HG03196 (cell line): ENCODE data around the gene PTPDC1.
"Not testable (repeated sequence)": the region's sequence is repeated elsewhere in the genome, so short reads cannot be mapped to it uniquely, and the experiment has no call there.

Experiments used
- ATAC-seq: cut with Tn5 transposase; IDR thresholded peaks from one replicate; pipeline ENCODE4 v1.9.1; 2021; ENCODE audit not compliant: unreplicated experiment

PTPDC1 gene

DNA sequence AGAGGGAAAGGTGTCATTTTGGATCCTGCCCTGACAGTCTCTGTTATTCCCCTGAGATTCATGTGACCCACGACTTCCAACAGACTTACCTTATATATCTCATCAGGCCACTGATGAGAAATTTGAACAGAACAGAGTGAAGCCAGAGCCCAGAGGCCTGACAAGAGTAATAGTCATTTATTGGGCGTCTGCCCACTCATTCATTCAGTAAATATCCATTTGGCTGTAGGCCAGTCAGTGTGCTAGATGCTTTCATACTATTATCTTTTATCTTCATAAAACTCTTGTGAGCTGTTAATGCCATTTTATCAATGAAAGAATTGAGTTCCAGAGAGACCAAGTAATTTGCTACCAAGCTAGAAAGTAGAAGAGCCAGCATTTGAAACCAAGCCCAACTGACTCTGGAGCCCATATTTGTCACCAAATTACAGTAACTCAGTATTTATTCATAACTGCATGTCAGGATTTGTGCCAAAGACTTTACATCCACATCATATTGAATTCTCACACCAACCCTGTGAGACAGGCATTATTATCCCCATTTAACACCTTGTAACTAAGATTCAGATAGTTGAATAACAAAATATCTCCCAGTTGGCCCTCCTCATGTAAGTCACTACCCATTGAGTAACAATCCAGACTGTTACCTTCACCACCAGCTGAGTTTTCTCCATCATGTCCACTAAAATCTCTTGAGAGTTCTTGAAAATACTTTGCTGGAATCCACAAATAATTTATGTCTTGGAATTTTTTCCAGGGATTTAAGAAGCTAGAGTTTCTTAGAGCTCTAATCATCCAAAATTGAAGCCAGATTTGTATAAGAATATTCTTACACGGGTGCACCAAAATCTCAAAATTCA lies 2.5 kb downstream of the PTPDC1 start:
- no peak for ATAC-seq

DNA sequence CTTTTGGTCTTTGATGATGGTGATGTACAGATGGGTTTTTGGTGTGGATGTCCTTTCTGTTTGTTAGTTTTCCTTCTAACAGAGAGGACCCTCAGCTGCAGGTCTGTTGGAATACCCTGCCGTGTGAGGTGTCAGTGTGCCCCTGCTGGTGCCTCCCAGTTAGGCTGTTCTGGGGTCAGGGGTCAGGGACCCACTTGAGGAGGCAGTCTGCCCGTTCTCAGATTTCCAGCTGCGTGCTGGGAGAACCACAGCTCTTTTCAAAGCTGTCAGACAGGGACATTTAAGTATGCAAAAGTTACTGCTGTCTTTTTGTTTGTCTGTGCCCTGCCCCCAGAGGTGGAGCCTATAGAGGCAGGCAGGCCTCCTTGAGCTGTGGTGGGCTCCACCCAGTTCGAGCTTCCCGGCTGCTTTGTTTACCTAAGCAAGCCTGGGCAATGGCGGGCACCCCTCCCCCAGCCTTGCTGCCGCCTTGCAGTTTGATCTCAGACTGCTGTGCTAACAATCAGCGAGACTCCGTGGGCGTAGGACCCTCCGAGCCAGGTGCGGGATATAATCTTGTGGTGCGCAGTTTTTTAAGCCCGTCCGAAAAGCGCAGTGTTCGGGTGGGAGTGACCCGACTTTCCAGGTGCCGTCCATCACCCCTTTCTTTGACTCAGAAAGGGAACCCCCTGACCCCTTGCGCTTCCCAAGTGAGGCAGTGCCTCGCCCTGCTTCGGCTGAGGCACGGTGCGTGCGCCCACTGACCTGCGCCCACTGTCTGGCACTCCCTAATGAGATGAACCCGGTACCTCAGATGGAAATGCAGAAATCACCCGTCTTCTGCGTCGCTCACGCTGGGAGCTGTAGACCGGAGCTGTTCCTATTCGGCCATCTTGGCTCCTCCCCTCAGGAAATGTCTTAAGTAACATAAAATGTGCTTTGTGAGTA lies 10.2 kb downstream of the PTPDC1 start:
- not testable (repeated sequence) for ATAC-seq

DNA sequence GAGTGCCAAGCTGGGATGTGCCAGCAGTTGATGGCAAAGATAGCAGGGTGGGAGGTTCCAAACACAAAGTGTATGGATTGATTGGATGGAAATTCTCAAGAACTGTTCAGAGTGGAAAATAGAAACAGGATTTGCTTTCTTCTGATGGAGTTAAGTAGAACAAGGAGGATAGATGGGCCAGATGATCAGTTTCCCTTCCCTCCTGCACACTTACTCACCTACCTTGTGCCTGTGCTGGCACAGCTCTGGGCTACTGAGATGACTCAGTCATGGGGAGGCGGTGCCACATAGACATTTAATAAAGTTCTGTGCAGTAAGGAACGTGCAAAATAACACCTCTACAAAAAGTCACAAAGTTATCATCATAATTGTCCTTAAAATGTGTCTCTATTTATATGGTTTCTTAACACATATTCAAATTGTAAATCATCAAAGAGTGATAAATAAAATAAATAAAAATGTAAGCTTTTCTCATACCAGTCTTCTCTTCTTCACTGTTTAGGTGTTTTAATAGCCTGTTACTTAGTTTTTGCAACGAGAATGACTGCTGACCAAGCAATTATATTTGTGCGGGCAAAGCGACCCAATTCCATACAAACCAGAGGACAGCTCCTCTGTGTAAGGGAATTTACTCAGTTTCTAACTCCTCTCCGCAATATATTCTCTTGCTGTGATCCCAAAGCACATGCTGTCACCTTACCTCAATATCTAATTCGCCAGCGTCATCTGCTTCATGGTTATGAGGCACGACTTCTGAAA lies 12.7 kb downstream of the PTPDC1 start:
- ATAC-seq: no peak

DNA sequence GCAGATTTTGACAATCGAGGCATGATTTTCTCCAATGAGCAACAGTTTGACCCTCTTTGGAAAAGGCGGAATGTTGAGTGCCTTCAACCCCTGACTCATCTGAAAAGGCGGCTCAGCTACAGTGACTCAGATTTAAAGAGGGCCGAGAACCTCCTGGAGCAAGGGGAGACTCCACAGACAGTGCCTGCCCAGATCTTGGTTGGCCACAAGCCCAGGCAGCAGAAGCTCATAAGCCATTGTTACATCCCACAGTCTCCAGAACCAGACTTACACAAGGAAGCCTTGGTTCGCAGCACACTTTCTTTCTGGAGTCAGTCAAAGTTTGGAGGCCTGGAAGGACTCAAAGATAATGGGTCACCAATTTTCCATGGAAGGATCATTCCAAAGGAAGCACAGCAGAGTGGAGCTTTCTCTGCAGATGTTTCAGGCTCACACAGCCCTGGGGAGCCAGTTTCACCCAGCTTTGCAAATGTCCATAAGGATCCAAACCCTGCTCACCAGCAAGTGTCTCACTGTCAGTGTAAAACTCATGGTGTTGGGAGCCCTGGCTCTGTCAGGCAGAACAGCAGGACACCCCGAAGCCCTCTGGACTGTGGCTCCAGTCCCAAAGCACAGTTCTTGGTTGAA lies 13.6 kb downstream of the PTPDC1 start:
- no peak for ATAC-seq

DNA sequence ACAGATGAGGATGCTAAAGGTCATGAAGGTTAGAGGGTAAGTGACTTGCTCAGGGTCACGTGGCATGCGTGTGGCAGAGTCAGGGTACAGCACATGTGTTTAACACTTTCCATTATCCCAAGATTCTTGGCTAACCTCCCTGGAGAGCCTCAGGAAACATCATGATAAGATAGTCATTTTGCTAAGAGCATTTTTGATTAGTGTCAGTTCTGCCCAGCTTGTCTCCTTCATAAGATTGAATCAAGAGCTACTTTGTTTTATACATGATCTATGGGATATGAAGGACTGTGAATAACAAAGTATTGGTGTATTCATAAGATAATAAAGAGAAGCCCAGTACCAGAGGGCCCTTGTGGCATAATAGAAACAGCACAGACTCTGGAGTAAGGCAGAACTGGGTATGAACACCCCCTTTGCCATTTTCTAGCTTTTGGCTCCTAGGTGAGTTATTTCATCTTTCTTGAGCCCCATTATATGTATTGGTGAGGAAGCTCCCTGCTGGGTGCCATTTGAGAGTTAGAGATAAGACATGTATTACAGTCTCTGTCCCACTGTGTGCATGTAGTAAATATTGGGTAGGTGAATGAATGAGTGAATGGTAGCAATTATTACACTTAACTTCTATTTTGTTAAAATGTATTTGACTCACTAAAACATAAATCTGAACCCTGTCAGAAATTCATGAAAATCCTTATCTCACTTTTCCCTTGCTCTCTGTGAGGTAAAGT lies 16.1 kb downstream of the PTPDC1 start:
- no peak for ATAC-seq

DNA sequence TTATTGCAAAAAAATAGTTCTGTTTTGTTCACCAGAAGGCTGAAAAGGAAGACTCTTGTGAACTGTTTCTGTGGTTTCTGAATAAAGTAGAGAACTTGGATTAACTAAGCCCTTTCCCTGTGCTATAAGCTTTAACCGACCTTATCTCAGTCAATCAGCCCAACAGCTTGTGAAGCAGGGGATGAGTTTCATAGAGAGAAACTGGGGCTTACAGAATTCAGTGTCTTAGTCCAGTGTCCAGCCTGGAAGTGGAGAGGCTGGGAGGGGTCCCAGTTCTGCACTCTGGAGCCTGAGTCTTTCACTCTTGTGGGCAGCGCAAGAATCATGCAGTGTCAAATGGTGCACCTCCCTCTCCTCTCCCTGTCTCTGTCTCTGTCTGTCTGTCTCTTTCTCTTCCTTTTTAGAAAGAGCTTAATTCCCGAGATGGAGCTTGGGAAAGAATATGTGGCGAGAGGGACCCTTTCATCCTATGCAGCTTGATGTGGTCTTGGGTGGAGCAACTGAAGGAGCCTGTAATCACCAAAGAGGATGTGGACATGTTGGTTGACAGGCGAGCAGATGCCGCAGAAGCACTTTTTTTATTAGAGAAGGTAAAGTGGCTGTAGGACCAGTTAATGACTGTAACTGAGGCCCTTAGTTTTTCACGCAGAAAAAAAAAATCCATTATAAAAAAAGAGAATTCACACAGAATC lies 17.0 kb downstream of the PTPDC1 start:
- ATAC-seq: no peak

DNA sequence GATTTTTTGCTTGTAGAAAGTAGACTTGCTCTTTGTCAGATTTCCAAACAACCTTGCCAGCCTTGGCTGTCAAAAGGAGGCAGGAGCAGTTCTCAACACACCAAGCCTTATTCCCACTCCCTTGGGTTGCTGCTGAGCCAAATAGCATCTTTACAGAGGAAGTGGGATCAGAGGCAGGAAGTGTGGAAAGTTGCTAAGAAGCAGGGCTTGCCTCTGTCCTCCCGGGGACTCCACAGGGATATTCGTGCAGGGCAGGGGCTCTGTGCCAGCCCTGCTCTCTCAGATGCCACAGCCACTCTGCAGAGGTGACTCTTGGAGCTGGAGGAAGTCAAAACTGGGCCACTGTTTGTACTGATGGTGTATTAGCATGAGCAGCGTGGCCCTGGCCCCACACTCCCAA lies 24.3 kb downstream of the PTPDC1 start:
- no peak for ATAC-seq

DNA sequence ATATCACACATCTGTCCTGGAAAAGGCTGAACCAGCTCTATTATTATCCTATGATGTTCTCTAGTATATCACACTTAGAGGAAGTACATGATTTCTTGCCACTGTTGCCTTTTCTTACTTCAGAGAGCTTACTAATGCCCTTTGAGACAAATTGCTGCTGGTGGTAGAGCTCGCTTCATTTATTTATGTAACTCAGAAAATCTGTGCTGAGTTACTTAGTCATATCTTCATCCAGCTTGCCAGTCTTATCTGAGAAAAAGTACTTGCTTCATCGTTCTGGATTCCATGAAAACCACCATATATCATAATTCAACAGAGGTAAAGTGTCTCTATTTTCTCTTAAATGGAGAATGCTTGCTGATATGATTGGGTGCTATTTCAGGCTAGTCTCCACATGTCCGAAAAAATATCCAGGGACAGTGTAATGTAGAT lies 26.6 kb downstream of the PTPDC1 start:
- no peak for ATAC-seq

DNA sequence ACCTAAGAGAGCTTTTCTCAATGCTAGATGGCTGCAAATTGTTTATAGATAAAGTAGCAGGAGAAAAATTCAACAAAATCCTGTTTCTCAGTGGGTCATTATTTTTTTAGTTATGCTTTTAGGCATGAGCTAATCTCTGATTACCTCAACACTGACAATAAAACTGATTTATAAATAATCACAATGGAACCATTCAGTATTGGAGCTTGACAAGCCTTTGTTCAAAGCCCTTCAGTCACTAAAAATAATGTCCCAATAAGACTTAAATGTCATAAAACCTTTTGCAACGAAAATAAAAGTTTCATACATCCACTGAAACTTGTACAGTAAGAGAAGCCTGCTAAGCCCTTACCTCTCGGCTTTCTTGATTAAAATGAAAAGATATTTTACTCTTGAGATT lies 27.2 kb downstream of the PTPDC1 start:
- no peak for ATAC-seq

DNA sequence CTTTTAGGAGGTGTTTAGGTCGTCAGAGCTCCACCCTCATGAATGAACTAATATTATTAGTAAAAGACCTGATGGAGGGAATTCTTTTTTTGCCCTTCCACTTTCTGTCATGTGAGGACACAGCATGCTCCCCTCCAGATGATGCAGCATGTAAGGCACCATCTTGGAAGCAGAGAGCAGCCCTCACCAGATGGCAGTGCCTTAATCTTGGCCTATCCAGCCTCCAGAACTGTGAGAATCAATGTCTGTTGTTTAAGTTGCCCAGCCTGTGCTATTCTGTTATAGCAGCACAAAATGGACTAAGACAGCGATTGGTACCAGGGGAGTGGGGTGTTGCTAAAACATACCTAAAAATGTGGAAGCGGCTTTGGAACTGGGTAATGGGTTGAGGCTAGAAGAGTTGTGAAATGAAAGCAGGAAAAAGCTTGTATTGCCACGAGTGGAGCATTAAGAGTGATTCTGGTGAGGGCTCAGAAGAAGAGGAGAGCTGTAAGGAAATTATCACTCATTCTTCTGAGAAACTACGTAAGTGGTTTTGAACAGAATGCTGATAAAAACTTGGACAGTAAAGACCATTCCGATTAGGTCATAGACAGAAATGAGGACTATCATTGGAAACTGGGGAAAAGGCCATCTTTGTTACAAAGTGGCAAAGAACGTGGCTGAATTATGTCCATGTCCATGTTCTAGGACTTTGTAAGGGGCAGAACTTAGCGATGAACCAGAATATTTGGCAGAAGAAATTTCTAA lies 28.6 kb downstream of the PTPDC1 start:
- no peak for ATAC-seq

DNA sequence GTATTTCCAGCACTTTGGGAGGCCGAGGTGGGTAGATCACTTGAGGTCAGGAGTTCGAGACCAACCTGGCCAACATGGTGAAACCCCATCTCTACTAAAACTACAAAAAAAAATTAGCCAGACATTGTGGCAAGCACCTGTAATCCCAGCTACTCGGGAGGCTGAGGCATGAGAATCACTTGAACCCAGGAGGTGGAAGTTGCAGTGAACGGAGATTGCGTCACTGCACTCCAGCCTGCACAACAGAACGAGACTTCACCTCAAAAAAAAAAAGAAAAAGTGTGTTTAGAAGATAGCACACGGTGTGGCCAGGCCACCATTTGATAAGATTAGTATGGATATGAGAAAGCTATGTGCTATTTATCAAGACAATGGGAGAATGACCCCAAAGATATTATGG lies 35.8 kb downstream of the PTPDC1 start:
- ATAC-seq: not testable (repeated sequence)

DNA sequence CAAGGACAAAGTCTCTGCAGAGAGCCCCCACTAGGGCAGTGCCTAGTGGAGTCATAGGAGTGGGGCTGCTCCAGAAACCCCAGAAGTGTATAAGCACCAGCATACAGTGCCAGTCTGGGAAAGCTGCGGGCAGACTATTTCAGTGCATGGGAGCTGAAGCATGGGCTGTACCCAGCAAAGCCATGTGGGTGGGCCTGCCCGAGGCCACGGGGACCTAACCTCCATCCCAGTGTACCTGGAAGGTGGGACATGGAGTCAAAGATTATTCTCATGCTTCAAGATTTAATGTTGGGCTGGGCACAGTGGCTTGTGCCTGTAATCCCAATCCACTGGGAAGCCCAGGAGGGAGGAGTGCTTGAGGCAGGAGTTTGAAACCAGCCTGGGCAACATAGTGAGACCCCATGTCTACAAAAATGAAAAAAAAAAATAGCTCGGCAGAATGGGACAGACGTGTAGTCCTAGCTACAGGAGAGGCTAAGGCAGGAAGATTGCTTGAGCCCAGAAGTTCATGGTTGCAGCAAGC lies 36.7 kb downstream of the PTPDC1 start:
- no peak for ATAC-seq

DNA sequence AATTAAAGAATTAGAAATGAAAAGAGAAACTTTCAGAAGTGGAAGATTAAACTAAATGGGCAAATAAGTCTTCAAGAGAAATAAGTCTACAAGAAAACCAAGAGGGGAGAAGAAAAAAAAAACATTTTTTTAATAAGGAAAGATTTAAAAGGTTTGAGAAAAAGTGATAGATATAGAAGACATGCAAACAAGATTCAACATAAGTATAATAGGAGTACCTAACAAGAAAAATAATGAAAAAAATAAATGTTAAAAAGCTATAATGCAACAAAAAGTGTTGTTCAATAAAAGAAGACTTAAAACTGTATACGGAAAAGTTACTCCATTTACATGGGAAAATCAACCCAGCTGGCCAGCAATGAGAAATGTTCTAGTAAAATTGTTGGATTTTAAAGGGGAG lies 42.6 kb downstream of the PTPDC1 start:
- ATAC-seq: no peak

DNA sequence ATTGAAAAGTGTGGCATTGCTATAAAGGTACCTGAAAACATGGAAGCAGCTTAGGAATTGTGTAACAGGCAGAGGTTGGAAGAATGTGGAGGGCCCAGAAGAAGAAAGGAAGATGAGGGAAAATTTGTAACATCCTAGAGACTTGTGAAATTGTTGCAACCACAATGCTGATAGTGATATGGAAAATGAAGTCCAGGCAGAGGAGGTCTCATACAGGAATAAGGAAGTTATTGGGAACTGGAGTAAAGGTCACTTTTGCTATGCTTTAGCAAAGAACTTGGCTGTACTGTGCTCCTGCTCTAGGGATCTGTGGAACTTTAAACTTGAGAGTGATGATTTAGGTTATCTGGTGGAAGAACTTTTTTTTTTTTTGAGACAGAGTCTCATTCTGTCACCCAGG lies 43.5 kb downstream of the PTPDC1 start:
- no peak for ATAC-seq

DNA sequence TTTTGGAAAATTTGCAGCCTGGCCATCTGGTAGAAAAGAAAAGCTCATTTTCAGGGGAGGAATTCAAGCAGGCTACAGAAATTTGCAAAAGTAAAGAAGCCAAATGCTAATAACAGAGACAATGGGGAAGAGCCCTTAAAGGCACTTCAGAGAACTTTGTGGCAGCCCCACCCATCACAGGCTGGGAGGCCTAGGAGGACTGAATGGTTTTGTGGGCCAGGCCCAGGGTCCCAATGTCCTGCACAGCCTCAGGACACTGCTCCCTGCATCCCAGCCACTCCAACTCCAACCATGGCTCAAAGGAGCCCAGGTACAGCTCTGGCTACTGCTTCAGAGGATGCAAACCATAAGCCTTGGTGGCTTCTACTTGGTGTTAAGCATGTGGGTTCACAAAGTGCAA lies 44.3 kb downstream of the PTPDC1 start:
- no peak for ATAC-seq

DNA sequence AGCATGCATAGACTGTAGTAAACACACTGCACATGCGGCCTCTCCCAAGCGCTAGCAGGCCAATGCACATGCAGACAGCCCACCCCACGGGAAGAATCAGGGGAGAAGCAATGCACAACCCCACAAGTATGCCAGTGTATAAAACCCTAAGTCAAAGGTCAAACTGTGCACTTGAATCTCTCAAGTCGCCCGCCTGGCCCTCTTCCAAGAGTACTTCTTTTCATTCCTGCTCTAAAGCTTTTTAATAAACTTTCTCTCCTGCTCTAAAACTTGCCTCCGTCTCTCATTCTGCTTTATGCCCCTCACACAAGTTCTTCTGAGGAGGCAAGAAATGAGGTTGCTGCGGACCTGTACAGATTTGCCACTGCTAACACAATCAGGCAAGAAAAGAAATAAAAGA lies 50.4 kb downstream of the PTPDC1 start:
- ATAC-seq: no peak

DNA sequence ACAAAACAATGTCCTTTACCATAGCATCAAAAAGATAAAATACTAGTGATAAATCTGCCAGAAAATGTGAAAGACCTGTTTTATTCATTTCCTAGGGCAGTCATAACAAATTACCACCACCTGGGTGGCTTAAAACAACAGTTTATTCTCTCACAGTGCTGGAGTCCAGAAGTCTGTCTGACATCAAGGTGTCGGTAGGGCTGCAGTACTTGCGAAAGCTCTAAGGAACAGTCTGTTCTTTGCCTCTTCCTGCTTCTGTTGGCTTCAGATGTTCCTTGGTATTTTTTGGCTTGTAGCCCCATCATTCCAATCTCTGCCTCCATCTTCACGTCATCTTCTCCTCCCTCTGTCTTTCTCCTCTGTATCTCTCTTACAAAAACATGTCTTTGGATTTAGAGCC lies 51.0 kb downstream of the PTPDC1 start:
- ATAC-seq: no peak

DNA sequence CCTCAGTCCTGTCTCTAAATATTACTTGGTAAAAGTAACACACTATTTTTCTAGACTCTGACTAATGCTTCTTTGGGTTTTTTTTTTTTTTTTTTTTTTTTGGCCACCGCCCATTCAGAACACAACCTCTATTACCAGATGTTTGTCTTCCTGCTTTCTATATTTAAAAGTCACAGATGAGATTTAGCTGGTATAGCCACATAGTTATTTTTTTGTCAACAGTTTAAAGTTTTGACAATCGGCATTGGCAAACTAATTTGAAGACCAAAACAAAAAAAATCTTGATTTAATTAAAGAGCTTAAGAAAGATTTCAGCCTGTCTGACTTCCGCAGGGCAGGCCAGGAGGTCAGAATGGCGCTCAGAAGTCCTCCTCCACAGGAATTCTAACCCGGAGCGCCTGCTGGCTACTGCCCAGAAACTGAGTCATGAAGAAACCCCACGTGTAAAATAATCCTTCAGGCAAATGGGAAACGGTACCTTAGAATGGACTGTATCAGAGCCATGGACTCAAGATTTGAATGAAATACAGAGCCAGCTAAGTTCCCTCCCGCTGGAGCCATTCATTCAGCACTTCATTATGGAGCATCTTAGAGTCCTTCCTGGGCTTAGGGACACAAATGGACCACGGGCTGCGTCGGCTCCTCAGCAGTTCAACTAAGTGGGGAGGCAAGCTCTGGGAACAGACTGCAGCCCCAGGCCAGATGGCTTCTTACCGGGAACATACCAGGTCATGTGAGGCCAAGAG lies 55.6 kb downstream of the PTPDC1 start:
- no peak for ATAC-seq
